HG03045 (cell line): ENCODE measurements around the gene QPCTL.
"Not testable (repeated sequence)": the region's sequence is repeated elsewhere in the genome, so short reads cannot be mapped to it uniquely, and the experiment has no call there.

ENCODE experiments used
- ATAC-seq: cut with Tn5 transposase; IDR thresholded peaks from one replicate; pipeline ENCODE4 v1.9.1; 2021; ENCODE audit warnings: mild to moderate bottlenecking, moderate library complexity; ENCODE audit not compliant: unreplicated experiment

The QPCTL gene

GRCh38 chr19:45674946-45675345 is 17.5 kb upstream of the QPCTL start:
- no peak for ATAC-seq

- ATAC-seq: peak; percentile 5
Measured at GRCh38 chr19:45676851-45677263, 15.6 kb upstream of the QPCTL start.

GRCh38 chr19:45677351-45678230 is 14.9 kb upstream of the QPCTL start:
- peak; percentile 44 for ATAC-seq

DNA sequence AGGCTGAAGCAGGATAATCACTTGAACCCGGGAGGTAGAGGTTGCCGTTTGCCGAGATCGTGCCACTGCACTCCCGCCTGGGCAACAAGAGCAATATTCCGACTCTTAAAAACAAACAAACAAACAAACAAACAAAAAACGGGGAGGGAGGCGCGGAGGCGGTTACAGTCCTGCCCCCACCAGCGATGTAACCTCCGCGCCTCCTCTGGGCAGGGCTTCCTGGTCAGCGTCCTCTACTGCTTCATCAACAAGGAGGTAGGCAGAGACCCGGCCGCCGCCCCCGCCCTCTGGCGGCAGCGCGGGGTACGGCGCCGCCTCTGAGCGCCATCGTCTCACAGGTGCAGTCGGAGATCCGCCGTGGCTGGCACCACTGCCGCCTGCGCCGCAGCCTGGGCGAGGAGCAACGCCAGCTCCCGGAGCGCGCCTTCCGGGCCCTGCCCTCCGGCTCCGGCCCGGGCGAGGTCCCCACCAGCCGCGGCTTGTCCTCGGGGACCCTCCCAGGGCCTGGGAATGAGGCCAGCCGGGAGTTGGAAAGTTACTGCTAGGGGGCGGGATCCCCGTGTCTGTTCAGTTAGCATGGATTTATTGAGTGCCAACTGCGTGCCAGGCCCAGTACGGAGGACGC is 11.0 kb upstream of the QPCTL start:
- peak; percentile 59 for ATAC-seq

- no peak for ATAC-seq
Measured at GRCh38 chr19:45682117-45682516, 10.3 kb upstream of the QPCTL start.

DNA sequence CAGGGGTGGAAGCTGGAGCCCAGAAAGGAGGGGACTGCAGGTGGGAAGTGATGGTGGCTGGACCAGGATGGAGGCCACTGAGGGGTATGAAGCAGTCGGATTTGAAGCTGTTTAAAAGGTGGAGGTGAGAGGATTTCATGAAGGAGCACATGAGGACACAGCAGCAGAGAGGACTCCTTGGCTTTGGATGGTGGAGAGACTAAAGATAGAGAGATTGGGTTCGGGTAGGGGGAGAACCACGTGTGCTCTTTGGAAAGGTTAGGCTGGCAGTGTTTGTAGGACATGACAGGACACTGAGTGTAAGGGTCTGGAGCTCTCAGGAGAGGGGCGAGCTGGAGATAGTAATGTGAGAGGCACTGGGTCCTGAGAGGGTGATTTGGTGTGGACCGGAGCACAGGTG is 9.6 kb upstream of the QPCTL start:
- ATAC-seq: no peak

GRCh38 chr19:45685045-45685444 is 7.4 kb upstream of the QPCTL start:
- not testable (repeated sequence) for ATAC-seq

- no peak for ATAC-seq
Measured at GRCh38 chr19:45687599-45687998, 4.9 kb upstream of the QPCTL start.

- ATAC-seq: peak; percentile 58
Measured at GRCh38 chr19:45691516-45692186, 815 bp upstream of the QPCTL start, which contains the start of gene SNRPD2. SNRPD2 (minus strand) TSS chr19:45691953; CDS start chr19:45691888, 65 bp downstream.

GRCh38 chr19:45693106-45693788 is 781 bp downstream of the QPCTL start:
- ATAC-seq: no peak

- ATAC-seq: no peak
Measured at GRCh38 chr19:45701676-45702075, 9.2 kb downstream of the QPCTL start.

DNA sequence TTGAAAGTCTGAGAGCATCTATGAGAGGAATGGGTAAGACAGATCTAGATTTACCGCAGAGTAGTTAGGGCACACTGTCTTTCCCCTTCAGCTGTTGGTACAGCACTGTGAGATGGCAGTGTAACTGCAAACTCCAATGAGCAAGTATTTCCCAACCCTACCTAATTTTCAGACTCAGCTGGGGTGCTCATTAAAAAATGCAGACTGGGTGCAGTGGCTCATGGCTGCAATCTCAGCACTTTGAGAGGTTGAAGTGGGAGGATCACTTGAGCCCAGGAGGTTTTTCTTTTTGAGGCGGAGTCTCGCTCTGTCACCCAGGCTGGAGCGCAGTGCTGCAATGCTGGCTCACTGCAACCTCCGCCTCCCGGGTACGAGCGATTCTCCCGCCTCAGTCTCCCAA is 12.6 kb downstream of the QPCTL start:
- no peak for ATAC-seq

GRCh38 chr19:45705710-45706415 is 13.4 kb downstream of the QPCTL start:
- no peak for ATAC-seq

DNA sequence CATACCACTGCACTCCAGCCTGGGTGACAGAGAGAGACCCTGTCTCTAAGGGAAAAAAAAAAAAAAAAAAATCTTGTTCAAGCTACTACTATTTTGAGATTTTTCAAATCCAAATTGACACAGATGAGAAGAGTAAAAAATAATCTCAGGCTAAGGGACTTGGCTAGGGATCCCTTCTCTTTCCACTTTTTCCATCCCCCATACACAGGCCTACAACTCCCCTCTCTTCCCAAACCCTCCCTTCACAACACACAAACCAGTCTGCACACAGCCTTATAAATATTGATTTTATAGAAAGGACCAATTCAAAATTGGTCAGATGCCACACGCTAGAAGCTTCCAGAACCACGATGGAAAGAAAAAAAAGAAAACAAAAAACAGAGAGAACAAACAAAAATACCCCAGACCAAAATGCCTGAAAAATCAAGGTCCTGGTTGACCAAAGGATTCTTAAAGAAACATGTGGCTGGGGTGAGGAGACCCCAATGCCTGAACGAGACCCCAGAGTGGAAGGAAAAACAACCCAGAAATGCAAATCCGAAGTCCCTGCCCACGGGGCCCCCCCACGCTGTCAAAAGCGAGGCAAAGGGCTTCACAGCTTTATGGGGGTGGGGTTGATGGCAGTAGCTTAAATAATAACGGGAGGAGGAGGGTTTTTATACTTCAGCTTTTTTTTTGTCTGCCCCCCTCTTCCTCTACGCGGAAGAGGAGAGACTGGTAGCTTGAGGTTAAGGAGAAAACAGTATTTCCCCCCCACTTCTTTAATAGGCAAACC is 18.1 kb downstream of the QPCTL start:
- no peak for ATAC-seq

- no peak for ATAC-seq
Measured at GRCh38 chr19:45711851-45712698, 19.6 kb downstream of the QPCTL start.

- no peak for ATAC-seq
Measured at GRCh38 chr19:45712699-45713067, 20.2 kb downstream of the QPCTL start.

- ATAC-seq: no peak
Measured at GRCh38 chr19:45713141-45713540, 20.7 kb downstream of the QPCTL start.

DNA sequence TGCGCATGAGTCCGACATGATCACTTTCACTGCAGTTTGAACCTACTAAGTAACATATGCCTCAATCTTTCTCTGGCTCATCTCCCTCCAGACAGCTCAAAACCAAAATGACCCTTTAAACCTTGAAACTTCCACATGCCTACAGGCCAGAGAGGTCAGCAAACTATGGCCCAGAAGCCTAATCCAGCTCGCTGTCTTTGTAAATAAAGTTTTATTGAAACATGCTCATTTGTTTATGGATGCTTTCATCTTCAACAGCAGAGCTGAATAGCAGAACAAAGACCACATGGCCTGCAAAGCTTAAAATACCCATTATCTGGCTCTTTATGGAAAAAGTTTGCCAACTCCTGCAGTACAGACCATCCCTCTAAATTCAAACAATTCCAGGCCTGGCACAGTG is 22.7 kb downstream of the QPCTL start:
- ATAC-seq: no peak
